HepG2 (cell line): ENCODE data around the gene KRTAP10-6. TPM values are rescaled to one million over a fixed set of nuclear protein-coding genes. Genes with fewer than 3 reads are reported as not detected.

ENCODE experiments used
- ATAC-seq: fragments of 200-7000 bp; cut with Tn5 transposase; 3 replicates; pipeline ENCODE4 v1.9.1; 2020; ENCODE audit warnings: mild to moderate bottlenecking, moderate library complexity
- BruUV-seq: library from RNA; stranded (reverse); fragments of 400-500 nt; replicated peaks from 2 replicates; lab custom pipeline; 2021; lab: Mats Ljungman, UMichigan
- CTCF ChIA-PET: fragments of 300-600 bp; formaldehyde crosslinking; extraction: SDS; loops from one replicate; lab custom pipeline; 2021; ENCODE audit warnings: low total read pairs, inconsistent platforms, low intra/inter-chr PET ratio; lab: Yijun Ruan, JAX
- POLR2A ChIA-PET: fragments of 350-600 bp; sonication (Branson Sonifier 250); formaldehyde crosslinking; loops from one replicate; lab custom pipeline; 2020; ENCODE audit warnings: antibody characterized with exemption, inconsistent platforms; lab: Yijun Ruan, JAX
- DNase-seq: peaks from one replicate; pipeline ENCODE4 v3.0.0-alpha.2; 2015; ENCODE audit warnings: low spot score
- FAIRE-seq: peaks from 3 replicates; lab custom pipeline; 2011; peaks lifted over from hg19 to GRCh38; lab: Jason Lieb, UNC
- H2AFZ ChIP-seq: one replicate; pipeline ENCODE4 v1.6.1; 2011; ENCODE audit warnings: low read length, inconsistent platforms
- H3K27ac ChIP-seq: fragments of 300-600 bp; 3 replicates; pipeline ENCODE4 v1.8.0; 2011; ENCODE audit warnings: mixed run types, mild to moderate bottlenecking, mixed read lengths, low read length, inconsistent platforms; ENCODE audit not compliant: insufficient read depth; ENCODE audit errors: extremely low read length
- H3K27me3 ChIP-seq, 2 experiments: fragments of 200-600 bp in 1 of 2; 2 replicates in 1 of 2; 3 replicates in 1 of 2; pipeline versions ENCODE4 v1.6.0 to v1.8.0; 2011; ENCODE audit warnings: low read length in 2 of 2, mild to moderate bottlenecking in 2 of 2, moderate library complexity in 2 of 2, inconsistent platforms in 1 of 2; ENCODE audit not compliant: insufficient read depth in 2 of 2, control insufficient read depth in 1 of 2
- H3K36me3 ChIP-seq, 2 experiments: fragments of 200-600 bp in 1 of 2; replicated peaks in 1 of 2; 2 replicates in 1 of 2; 3 replicates in 1 of 2; pipeline versions ENCODE4 v1.5.1 to v1.8.0; 2011; ENCODE audit warnings: low read length in 2 of 2, inconsistent platforms in 1 of 2; ENCODE audit not compliant: insufficient read depth in 2 of 2, control insufficient read depth in 1 of 2
- H3K4me1 ChIP-seq: 2 replicates; pipeline ENCODE4 v1.5.1; 2012; ENCODE audit warnings: low read length, inconsistent platforms; ENCODE audit not compliant: insufficient read depth
- H3K4me2 ChIP-seq: 2 replicates; pipeline ENCODE4 v1.6.0; 2011; ENCODE audit warnings: low read depth, low read length, inconsistent platforms
- H3K4me3 ChIP-seq, 3 experiments: fragments of 200-600 bp in 1 of 3; sonication (generic), shearing (Covaris generic) in 1 of 3; replicated peaks in 1 of 3; 2 replicates each; pipeline ENCODE4 v1.5.1; 2011 to 2016; ENCODE audit warnings: low read length in 3 of 3, inconsistent platforms in 2 of 3, low read depth in 2 of 3, mild to moderate bottlenecking in 2 of 3, control low read depth in 1 of 3, mixed read lengths in 1 of 3; ENCODE audit not compliant: insufficient read depth in 1 of 3
- H3K79me2 ChIP-seq: one replicate; pipeline ENCODE4 v1.6.1; 2011; ENCODE audit warnings: low read length, inconsistent platforms; ENCODE audit not compliant: insufficient read depth
- H3K9ac ChIP-seq: 2 replicates; pipeline ENCODE4 v1.6.0; 2011; ENCODE audit warnings: mild to moderate bottlenecking, low read depth, low read length, inconsistent platforms; ENCODE audit not compliant: insufficient read depth
- H3K9me3 ChIP-seq: 2 replicates; pipeline ENCODE4 v1.5.1; 2012; ENCODE audit warnings: mild to moderate bottlenecking, low read length
- H4K20me1 ChIP-seq: 2 replicates; pipeline ENCODE4 v1.6.0; 2011; ENCODE audit warnings: inconsistent platforms, mild to moderate bottlenecking, low read length, moderate library complexity; ENCODE audit not compliant: insufficient read depth
- GABPA ChIP-seq, 2 experiments: IDR thresholded peaks; 2 replicates each; pipeline ENCODE4 v1.6.1; 2011 to 2016; ENCODE audit warnings: low read depth in 2 of 2, low read length in 1 of 2, missing biosample characterization in 1 of 2, missing genetic modification characterization in 1 of 2
- GABPB1 ChIP-seq: IDR thresholded peaks from 2 replicates; pipeline ENCODE4 v1.6.1; 2016; ENCODE audit warnings: mild to moderate bottlenecking, missing genetic modification reagents, moderate library complexity, missing compliant biosample characterization
- JARID2 ChIP-seq: sonication (generic); formaldehyde crosslinking; IDR thresholded peaks from 2 replicates; pipeline ENCODE4 v1.8.1; 2023; ENCODE audit warnings: missing genetic modification reagents, inconsistent platforms; ENCODE audit not compliant: insufficient replicate concordance
- MATR3 ChIP-seq: sonication (generic); formaldehyde crosslinking; IDR thresholded peaks from 2 replicates; pipeline ENCODE4 v1.4.0; 2020; ENCODE audit warnings: missing genetic modification reagents
- ZKSCAN5 ChIP-seq: sonication (generic); formaldehyde crosslinking; IDR thresholded peaks from 2 replicates; pipeline ENCODE4 v1.5.1; 2020; ENCODE audit warnings: mild to moderate bottlenecking, missing genetic modification reagents
- ZNF235 ChIP-seq: sonication (generic); formaldehyde crosslinking; IDR thresholded peaks from 2 replicates; pipeline ENCODE4 v1.8.1; 2023; ENCODE audit warnings: mild to moderate bottlenecking, missing genetic modification reagents, borderline replicate concordance
- ZNF546 ChIP-seq: sonication (generic); formaldehyde crosslinking; conservative IDR thresholded peaks from 2 replicates; pipeline ENCODE4 v1.8.1; 2023; ENCODE audit warnings: mild to moderate bottlenecking, missing genetic modification reagents
- ZNF687 ChIP-seq: sonication (generic); formaldehyde crosslinking; IDR thresholded peaks from 2 replicates; pipeline ENCODE4 v1.5.1; 2020; ENCODE audit warnings: mild to moderate bottlenecking, missing genetic modification reagents, moderate library complexity
- WGBS: methylation state at CpG from one replicate; pipeline ENCODE4 v1.1.6; 2017; ENCODE audit warnings: low lambda C conversion rate; 5-methylcytosine and 5-hydroxymethylcytosine counted together
- in situ Hi-C: cut with HindIII; loops from 2 replicates; pipeline ENCODE4 v1.10.0; 2017; ENCODE audit warnings: low pct_unique_long_range_greater_than_20kb; ENCODE audit not compliant: extremely low pct_ligation_motif_present
- intact Hi-C: fragments of 100-400 bp; cut with micrococcal nuclease; formaldehyde crosslinking; loops from one replicate; pipeline ENCODE4 v1.10.0; 2022; ENCODE audit not compliant: unreplicated experiment
- polyA plus RNA-seq, 8 experiments: library from polyadenylated mRNA; depleted of rRNA in 3 of 8; stranded (reverse) in 7 of 8; unstranded in 1 of 8; fragments of >200 nt; fragmentation: Illumina TruSeq in 4 of 8; extraction: Trizol in 4 of 8; gene quantifications; 2 replicates each; pipeline versions ENCODE4 v1.2.1 to v1.2.3, GENCODE V29; 2011 to 2016; ENCODE audit warnings: low read depth in 4 of 8, missing spikeins in 1 of 8, mixed read lengths in 1 of 8; ENCODE audit not compliant: insufficient read depth in 1 of 8
- total RNA-seq, 5 experiments: library from RNA; depleted of rRNA; stranded (reverse); fragments of >200 nt; fragmentation: Illumina TruSeq; extraction: Trizol; gene quantifications; 2 replicates each; pipeline ENCODE4 v1.2.3, GENCODE V29; 2016; ENCODE audit warnings: low read depth in 1 of 5

KRTAP10-6 gene
- total and polyA plus RNA-seq, 2 of the 13 experiments (the other 11 are each of a cell fraction or from before 2014, with no cell fraction given), result not detected

GRCh38 chr21:44568667-44569556 lies 23.4 kb downstream of the KRTAP10-6 start:
- ChIA-PET POLR2A (no interaction called here), CTCF (no interaction called here)

More at GRCh38 chr21:44568667-44569556, 23.4 kb downstream of the KRTAP10-6 start:
- H3K9me3 ChIP-seq, result peaks cover 9% of the 10 kb centered on the region
- no peak for ATAC-seq
- TF ChIP-seq ZKSCAN5 (CRISPR knock-in tag) (no peak), ZNF546 (CRISPR knock-in tag) (no peak), ZNF235 (CRISPR knock-in tag) (no peak), MATR3 (CRISPR knock-in tag) (no peak), GABPA (IDR thresholded peaks at IDR 0.05; ENCODE audit: low read depth, low read length) (no peak), GABPA (CRISPR knock-in tag; IDR thresholded peaks at IDR 0.05; ENCODE audit: low read depth) (peak; percentile 62; the same call in 1 of the 2 replicates), ZNF687 (CRISPR knock-in tag) (peak; percentile 49; the same call in 1 of the 2 replicates), JARID2 (no peak), GABPB1 (CRISPR knock-in tag) (peak; percentile 36; the same call in 1 of the 2 replicates)
- H3K36me3 ChIP-seq, result no peaks in the 10 kb centered on the region
- H2AFZ ChIP-seq, result no peak overlapping the region
- H3K4me1 ChIP-seq, result peaks cover 16% of the 10 kb centered on the region
- in situ Hi-C loops, result no loop called here
- no peaks in the 10 kb centered on the region for H4K20me1 ChIP-seq
- H3K4me3 ChIP-seq, result no peak overlapping the region
- no peak for DNase-seq
- intact Hi-C loops, result no loop called here
- no peak overlapping the region for H3K4me2 ChIP-seq
- no peaks in the 10 kb centered on the region; a peak in 1 of 5 replicates for H3K27me3 ChIP-seq
- no peak for FAIRE-seq
- no TSS peak for BruUV-seq
- 66% methylated on average over 20 of the region's 27 CpGs for WGBS
- no peak overlapping the region for H3K27ac ChIP-seq
- no peak overlapping the region for H3K9ac ChIP-seq
- H3K79me2 ChIP-seq, result no peaks in the 10 kb centered on the region
